ENCODE measurements around the gene FECH.

GRCh38 chr18:57529151-57529550 is 57.4 kb downstream of the FECH start:
- TF ChIP-seq POLR2A (IDR thresholded peaks at IDR 0.05): no peak
- TF ChIP-seq, protein P1, sequence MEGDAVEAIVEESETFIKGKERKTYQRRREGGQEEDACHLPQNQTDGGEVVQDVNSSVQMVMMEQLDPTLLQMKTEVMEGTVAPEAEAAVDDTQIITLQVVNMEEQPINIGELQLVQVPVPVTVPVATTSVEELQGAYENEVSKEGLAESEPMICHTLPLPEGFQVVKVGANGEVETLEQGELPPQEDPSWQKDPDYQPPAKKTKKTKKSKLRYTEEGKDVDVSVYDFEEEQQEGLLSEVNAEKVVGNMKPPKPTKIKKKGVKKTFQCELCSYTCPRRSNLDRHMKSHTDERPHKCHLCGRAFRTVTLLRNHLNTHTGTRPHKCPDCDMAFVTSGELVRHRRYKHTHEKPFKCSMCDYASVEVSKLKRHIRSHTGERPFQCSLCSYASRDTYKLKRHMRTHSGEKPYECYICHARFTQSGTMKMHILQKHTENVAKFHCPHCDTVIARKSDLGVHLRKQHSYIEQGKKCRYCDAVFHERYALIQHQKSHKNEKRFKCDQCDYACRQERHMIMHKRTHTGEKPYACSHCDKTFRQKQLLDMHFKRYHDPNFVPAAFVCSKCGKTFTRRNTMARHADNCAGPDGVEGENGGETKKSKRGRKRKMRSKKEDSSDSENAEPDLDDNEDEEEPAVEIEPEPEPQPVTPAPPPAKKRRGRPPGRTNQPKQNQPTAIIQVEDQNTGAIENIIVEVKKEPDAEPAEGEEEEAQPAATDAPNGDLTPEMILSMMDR (IDR thresholded peaks at IDR 0.05): no peak

Measured in right lobe of liver (tissue), 4 donors.